Measurements from ENCODE around the gene COL4A3. TPM values are rescaled to one million over a fixed set of nuclear protein-coding genes. Genes with fewer than 3 reads are reported as not detected.

COL4A3 gene
- total RNA-seq, 2 donors from 2014 or later, result 1.7 to 2.4 TPM

DNA sequence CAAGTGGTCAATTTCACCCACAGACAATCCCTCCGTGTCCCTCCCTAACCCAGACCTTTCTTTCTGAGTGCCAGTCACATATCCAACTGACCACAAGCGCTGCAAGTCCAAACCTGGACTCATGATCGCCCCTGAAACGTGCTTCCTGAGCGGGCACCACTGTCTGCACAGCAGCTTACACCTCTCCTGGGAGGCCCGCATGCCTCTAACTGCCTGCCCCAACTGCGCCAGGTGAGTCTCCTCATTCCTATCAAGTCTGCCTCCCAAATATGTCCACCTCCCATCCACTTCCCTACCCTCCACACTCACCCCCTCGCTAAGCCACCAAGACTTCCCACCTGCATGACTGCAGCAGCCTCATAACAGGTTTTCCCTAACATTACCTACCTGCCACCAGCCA lies 33.8 kb upstream of the COL4A3 start:
- H3K4me1 ChIP-seq (ENCODE audit: control insufficient read depth, insufficient read depth, low read length), result peaks cover 12% of the 10 kb centered on the region
- H3K27ac ChIP-seq (ENCODE audit: low read depth, low read length), result no peak overlapping the region
- H3K27me3 ChIP-seq (ENCODE audit: control insufficient read depth, insufficient read depth, low read length, poor library complexity, severe bottlenecking), result no peaks in the 10 kb centered on the region
- Mint-ChIP-seq H3K9me3 (no peaks in the 10 kb centered on the region), H3K4me3 (no peak overlapping the region), H3K27me3 (ENCODE audit: insufficient read depth) (no peaks in the 10 kb centered on the region), H3K4me1 (peaks cover 22% of the 10 kb centered on the region), H3K27ac (no peak overlapping the region), H3K36me3 (ENCODE audit: low read depth) (no peaks in the 10 kb centered on the region)
- H3K9ac ChIP-seq (ENCODE audit: extremely low read depth, low read length, poor library complexity, severe bottlenecking), result no peak overlapping the region
- no peak overlapping the region for H3K4me3 ChIP-seq (ENCODE audit: low read length)
- DNase-seq, result no peak
- 81% methylated on average over 5 to 8 of the region's 8 CpGs for WGBS, 2 experiments (ENCODE audit: insufficient coverage in 1 of 2, insufficient read length in 1 of 2)
- no peaks in the 10 kb centered on the region for H3K36me3 ChIP-seq (ENCODE audit: control insufficient read depth, insufficient read depth, low read length)
- TF ChIP-seq, protein P1, sequence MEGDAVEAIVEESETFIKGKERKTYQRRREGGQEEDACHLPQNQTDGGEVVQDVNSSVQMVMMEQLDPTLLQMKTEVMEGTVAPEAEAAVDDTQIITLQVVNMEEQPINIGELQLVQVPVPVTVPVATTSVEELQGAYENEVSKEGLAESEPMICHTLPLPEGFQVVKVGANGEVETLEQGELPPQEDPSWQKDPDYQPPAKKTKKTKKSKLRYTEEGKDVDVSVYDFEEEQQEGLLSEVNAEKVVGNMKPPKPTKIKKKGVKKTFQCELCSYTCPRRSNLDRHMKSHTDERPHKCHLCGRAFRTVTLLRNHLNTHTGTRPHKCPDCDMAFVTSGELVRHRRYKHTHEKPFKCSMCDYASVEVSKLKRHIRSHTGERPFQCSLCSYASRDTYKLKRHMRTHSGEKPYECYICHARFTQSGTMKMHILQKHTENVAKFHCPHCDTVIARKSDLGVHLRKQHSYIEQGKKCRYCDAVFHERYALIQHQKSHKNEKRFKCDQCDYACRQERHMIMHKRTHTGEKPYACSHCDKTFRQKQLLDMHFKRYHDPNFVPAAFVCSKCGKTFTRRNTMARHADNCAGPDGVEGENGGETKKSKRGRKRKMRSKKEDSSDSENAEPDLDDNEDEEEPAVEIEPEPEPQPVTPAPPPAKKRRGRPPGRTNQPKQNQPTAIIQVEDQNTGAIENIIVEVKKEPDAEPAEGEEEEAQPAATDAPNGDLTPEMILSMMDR (conservative IDR thresholded peaks at IDR 0.05), result no peak
- H3K9me3 ChIP-seq (ENCODE audit: control insufficient read depth, low read length), result no peaks in the 10 kb centered on the region

DNA sequence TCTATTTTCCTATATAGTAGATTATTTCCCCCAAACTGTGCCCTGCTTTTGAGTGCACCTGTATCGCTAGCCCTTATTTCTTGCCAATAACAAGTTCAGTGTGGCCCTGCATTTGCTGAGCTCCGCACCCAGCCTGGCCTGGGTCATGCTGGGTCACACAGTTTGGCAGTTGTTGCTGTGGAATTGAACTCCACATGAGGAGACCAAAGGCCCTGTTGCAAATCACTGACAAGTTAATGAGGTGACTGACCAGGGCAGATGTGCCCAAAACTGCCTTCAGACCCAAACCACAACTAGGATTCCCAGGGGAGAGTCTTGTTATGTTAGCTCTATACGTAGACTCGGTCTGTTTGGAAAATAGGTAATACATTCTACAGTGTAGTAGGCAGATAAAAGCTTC lies 31.4 kb upstream of the COL4A3 start:
- no peak overlapping the region for H3K4me3 Mint-ChIP-seq
- TF ChIP-seq, protein P1 (conservative IDR thresholded peaks at IDR 0.05), result no peak
- H3K27me3 Mint-ChIP-seq (ENCODE audit: insufficient read depth), result no peaks in the 10 kb centered on the region

DNA sequence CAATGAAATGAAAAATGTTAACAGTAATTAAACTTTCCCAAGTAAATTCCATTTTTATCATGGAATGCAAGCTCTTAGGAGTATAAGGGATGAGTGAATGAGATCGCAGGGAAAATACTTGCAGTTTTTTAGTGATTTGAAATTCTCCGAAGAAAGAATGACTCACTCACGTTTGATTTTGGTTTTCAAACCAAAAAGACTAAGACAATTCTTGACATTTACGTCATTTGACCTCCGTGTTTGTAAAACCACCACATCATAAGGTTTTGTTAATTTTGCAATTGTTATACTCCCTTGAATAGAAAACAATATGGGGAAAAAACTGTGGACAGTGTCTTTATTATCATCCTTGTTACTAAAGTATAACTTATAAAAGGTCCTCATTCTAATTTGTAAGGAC lies 29.8 kb upstream of the COL4A3 start:
- TF ChIP-seq, protein P1 (conservative IDR thresholded peaks at IDR 0.05), result no peak
- no peaks in the 10 kb centered on the region for H3K36me3 Mint-ChIP-seq (ENCODE audit: low read depth)
- 97 to 98% methylated on average over 5 of the region's 5 CpGs for WGBS, 2 experiments (ENCODE audit: insufficient coverage in 1 of 2, insufficient read length in 1 of 2)

More for the DNA sequence above, 31.4 kb upstream of the COL4A3 start:
- no peaks in the 10 kb centered on the region for H3K9me3 ChIP-seq (ENCODE audit: control insufficient read depth, low read length)
- no peak overlapping the region for H3K27ac Mint-ChIP-seq
- peaks cover 3% of the 10 kb centered on the region for H3K4me1 ChIP-seq (ENCODE audit: control insufficient read depth, insufficient read depth, low read length)
- H3K27ac ChIP-seq (ENCODE audit: low read depth, low read length), result no peak overlapping the region
- H3K4me1 Mint-ChIP-seq, result peaks cover 10% of the 10 kb centered on the region
- 84 to 100% methylated on average over 1 to 4 of the region's 4 CpGs for WGBS, 2 experiments (ENCODE audit: insufficient coverage in 1 of 2, insufficient read length in 1 of 2)
- DNase-seq, result no peak
- H3K27me3 ChIP-seq (ENCODE audit: control insufficient read depth, insufficient read depth, low read length, poor library complexity, severe bottlenecking), result no peaks in the 10 kb centered on the region
- H3K4me3 ChIP-seq (ENCODE audit: low read length), result no peak overlapping the region
- no peak overlapping the region for H3K9ac ChIP-seq (ENCODE audit: extremely low read depth, low read length, poor library complexity, severe bottlenecking)
- no peaks in the 10 kb centered on the region for H3K36me3 Mint-ChIP-seq (ENCODE audit: low read depth)
- H3K36me3 ChIP-seq (ENCODE audit: control insufficient read depth, insufficient read depth, low read length), result no peaks in the 10 kb centered on the region
- no peaks in the 10 kb centered on the region for H3K9me3 Mint-ChIP-seq

More for the DNA sequence above, 29.8 kb upstream of the COL4A3 start:
- no peaks in the 10 kb centered on the region for H3K27me3 Mint-ChIP-seq (ENCODE audit: insufficient read depth)
- Histone ChIP-seq H3K9me3 (ENCODE audit: control insufficient read depth, low read length) (no peaks in the 10 kb centered on the region), H3K27ac (ENCODE audit: low read depth, low read length) (no peak overlapping the region), H3K36me3 (ENCODE audit: control insufficient read depth, insufficient read depth, low read length) (no peaks in the 10 kb centered on the region), H3K27me3 (ENCODE audit: control insufficient read depth, insufficient read depth, low read length, poor library complexity, severe bottlenecking) (no peaks in the 10 kb centered on the region), H3K9ac (ENCODE audit: extremely low read depth, low read length, poor library complexity, severe bottlenecking) (no peak overlapping the region), H3K4me3 (ENCODE audit: low read length) (no peak overlapping the region), H3K4me1 (ENCODE audit: control insufficient read depth, insufficient read depth, low read length) (peaks cover 3% of the 10 kb centered on the region)
- H3K27ac Mint-ChIP-seq, result no peak overlapping the region
- H3K4me1 Mint-ChIP-seq, result peaks cover 8% of the 10 kb centered on the region
- no peak overlapping the region for H3K4me3 Mint-ChIP-seq
- no peak for DNase-seq
- H3K9me3 Mint-ChIP-seq, result no peaks in the 10 kb centered on the region
